SKM-1 treated with dmso at 0.1 percent for 144 hours (cell line): Measurements from ENCODE around the gene IGFBPL1.
"Not testable (repeated sequence)": the region's sequence is repeated elsewhere in the genome, so short reads cannot be mapped to it uniquely, and the experiment has no call there.

Experiments used
- DNase-seq: peaks from one replicate; lab custom pipeline; 2025; ENCODE audit not compliant: unreplicated experiment; lab: John Stamatoyannopoulos, UW

The IGFBPL1 gene

DNA sequence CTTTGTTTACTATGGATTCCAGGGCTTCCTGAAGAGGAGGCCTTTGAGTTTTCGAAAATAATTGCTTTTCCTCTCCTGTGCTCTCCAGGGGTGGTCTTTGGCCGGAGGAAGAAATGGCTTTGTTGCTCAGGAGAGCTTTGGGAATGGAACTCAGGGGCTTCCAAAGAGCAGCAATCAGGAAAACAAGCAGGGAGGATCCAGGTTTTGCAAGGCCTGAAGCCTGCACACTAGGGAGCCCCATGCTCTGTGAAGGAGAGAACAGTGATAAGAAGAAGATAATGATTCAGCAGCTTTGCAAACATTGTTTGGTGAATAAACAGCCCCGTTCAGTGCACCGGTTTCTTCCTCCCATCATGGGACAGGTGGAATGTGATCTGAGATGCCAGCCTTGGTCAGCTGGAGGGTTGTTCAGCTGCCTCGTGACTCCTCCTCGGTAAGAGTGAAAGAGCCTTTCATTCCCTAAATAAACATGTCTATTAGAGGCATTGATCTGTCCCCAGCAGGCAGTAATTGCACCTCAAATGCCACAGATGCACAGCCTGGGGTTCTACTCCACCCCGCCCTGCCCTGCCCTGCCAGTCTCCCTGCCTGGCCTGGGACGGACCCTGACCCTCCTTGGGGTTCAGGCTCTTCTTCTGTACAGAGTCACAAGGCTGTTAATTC is 43.3 kb downstream of the IGFBPL1 start:
- DNase-seq, result no peak

DNA sequence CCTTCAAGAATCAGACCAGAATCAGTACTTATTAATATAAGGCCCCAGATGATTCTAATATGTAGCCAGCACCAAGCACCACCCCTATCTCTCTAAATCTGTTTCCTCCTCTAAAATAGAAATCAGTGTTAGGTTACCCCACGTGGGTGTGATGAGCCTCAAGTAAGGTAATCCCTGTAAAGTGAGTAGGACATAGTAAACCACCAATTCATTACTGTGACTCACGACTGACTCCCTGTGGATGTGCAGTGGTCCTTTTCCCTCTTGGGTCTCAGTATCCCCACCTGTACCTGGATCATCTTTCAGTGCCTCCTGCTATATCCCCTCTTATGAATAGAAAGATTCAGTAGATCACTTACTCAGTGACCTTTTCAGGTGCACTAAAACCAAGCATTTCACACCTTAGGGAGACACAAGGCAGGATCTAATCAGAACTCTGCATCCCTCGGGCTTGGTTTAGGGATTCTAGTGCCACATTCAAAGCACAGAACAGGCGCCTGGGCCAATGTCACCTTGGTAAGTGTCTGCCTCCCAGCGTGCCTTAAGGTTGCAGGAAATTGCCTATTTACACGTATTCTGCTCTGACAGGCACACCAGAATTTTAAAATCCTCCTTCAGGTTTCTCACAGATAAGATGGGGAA is 43.9 kb downstream of the IGFBPL1 start:
- DNase-seq, result no peak

DNA sequence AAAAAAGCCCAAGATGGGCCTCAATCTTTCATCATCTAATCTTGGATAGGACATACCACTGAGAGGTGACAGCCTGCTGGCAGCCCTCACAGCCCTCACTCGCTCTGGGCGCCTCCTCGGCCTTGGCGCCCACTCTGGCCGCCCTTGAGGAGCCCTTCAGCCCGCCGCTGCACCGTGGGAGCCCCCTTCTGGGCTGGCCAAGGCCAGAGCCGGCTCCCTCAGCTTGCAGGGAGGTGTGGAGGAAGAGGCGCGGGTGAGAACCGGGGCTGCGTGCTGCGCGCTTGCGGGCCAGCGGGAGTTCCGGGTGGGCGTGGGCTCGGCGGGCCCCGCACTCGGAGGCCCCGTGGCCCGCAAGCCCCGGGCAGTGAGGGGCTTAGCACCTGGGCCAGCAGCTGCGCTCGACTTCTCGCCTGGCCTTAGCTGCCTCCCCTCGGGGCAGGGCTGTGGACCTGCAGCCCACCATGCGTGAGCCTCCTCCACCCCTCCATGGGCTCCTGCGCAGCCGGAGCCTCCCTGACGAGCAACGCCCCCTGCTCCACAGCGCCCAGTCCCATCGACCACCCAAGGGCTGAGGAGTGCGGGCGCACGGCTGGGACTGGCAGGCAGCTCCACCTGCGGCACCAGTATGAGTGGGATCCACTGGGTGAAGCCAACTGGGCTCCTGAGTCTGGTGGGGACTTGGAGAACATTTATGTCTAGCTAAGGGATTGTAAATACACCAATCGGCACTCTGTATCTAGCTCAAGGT is 46.7 kb downstream of the IGFBPL1 start:
- DNase-seq, result not testable (repeated sequence)

DNA sequence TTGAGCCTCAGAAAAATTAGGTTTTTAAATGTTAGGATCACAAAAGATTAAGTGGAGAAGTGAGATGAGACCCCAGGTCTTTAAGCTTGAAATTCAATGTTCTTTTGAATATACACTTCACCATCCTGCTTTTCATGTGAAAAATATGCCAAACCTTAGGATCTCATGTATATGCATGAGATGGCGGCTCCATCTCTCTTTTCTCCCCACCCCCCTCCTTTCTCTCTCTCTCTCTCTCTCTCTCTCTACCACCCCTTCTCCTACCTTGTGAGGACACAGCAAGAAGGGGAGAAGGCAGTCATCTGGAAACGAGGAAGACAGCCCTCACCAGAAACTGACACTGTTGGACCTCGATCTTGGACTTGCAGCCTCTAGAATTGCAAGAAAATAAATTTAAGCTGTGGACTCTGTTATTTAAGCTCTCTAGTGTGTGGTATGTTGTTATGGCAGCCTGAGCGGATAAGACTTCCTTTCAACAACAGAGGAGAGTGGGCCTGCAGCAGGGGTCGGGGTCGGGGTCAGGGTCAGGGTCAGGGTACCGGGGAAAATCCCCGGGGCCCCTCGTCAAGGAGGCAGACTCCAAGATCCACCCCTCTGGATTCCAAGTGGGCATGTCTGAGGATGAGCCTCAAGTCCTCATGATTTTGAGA is 48.1 kb downstream of the IGFBPL1 start:
- DNase-seq, result no peak

DNA sequence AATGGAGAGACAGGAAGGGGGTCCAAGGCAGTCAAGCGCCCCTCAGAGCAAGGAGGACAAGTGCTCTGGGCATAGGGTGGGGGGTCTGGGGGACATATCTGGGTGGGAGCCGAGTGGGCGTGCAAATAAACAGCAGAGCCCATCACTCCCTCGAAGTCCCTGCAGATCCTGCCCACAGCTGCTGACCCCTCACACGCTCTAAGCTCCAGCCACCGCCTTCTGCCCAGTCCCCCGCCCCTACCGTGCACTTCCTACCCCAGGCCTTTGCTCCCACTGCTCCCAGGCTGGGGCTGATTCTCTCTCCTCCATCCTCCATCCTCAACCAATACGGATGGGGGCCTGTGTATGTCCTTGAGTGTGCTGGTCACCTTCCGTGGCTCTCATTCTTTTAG is 48.7 kb downstream of the IGFBPL1 start:
- no peak for DNase-seq

DNA sequence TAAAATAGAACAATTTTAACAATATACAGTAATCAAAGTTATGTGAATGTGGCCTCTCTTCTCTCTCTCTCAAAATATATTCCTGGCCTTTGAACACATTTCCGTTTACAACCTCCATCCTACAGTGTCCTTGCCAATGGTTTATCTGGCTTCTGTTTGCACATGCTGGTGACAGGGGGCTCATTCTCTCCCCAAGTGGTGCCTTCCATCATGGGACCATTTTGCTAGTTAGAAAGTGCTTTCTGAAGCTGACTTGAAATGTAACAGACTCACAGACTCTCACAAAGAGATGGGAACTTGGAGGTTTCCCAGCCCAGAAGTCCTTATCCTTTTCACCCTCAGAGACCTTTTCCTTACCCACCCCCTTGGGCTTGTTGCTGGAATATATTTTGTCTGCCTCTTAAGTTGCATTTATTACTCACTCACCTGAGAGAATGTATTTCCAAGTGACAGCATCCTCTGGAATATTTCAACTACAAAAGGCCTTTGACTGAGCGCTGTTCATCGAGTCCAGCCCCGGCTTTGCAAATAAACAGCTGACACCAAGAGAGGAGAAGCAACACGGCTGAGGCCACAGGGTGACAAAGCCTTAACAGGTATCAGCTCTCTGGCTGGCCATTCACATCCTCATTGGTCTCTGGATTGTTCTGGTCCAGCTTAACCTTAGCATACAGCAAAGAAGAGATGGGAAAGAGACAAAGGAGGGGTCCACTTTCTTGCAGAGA is 49.2 kb downstream of the IGFBPL1 start:
- DNase-seq, result no peak

DNA sequence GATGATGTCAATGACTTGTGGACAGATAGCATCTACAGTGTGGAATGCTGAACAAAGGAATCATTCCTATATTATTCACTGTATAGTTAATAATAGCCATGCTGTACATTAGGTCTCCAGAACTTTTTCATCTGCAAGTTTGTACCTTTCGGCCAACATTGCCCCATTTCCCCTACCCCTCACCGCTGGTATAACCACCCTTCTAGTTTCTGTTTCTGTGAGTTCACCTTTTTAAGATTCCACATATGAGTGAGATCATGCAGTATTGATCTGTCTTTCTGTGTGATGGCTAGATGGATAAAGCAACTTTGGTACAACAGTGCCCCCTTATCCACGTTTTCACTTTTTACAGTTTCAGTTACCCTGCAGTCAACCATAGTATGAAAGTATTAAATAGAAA is 50.6 kb downstream of the IGFBPL1 start:
- DNase-seq, result no peak

DNA sequence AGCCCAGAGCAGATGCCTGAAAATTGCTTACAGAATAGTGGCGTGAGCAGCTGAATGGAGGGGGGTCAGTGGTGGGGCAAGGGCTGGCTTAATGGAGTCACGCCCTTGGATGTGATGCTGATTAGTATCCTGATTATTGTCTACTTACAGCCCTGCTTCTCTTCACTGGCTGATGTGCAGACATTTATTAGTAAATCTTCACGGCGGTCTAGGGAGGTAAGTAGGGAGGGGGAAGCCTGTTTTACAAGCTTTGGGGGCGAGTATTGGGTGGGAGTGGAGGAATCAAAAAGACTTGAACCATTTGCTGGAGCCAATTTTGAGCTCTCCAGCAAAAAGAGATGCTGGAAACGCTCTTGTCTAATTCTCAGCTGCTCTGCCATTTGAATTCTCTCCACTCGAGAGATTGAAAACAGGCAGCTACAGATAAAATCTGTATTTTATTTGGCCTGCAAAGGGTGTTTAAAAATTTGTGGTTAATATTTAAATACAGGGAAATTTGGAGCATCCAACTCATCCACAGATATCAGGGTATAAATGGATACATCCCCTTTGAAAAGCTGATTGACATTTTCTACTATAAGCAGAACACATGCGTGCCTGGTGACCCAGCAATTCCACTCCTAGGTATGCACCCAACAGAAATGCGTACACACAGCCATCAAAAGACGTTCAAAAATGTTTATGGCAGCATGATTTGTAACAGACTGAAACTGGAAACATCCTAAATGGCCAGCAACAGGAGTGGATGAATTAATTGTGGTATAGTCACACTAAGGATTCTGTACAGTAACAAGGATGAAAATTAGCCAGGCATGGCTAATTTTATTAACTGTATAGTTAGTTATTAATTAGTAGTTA is 51.3 kb downstream of the IGFBPL1 start:
- no peak for DNase-seq

DNA sequence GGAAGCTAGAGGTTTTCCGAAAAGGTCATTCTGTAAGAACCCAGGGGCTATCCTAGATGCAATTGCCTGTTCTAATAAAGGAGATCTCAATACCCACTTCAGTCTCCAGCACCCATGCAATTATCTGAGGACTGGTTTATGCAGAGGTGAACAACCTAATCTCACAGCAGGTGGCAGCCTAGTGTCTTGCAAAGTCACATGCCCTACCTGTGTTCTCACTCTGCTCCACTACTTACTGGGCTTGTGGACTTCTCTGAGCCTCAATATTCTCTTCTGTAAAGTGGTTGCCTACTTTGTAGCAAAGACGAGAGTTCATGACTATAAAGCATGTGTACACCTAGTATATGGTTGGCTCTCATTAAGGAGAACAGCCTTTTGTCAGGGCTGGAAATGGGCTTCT is 52.8 kb downstream of the IGFBPL1 start:
- DNase-seq, result no peak

DNA sequence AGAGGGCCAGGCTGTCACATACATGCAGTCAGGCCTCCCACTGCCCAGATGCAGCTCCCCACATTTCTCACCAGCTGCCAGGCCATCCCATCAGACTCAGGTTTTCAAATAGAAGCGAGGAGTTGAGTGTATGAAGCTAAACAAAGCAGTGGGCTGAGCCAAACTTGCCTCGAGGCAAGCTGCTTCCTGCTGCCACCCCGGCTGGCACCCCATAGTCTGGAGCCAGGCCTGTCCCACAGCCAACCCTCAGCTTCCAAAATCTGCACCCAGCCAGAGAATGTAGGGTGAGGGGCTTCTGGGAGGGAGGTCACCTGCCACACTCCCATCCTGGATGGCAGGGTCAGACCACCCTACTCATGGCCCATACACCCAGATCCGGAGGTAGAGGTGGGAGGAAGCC is 54.1 kb downstream of the IGFBPL1 start:
- DNase-seq, result no peak

DNA sequence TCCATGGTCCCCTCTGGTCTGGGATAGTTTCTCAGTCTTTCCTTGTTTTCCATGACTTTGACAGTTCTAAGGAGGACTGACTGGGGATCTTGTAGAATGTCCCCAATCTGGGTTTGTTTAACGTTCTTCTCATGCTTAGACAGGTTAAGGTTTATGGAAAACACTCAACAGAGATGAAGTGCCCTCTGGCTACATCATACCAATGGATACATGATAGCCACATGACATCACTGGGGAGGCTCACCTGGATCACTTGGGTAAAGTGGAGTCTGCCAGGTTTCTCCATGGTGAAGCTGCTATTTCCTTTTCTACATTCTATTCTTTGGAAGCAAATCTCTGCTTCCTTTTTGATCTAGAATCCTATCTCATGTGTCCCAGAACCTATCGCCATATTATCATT is 55.5 kb downstream of the IGFBPL1 start:
- DNase-seq, result no peak

DNA sequence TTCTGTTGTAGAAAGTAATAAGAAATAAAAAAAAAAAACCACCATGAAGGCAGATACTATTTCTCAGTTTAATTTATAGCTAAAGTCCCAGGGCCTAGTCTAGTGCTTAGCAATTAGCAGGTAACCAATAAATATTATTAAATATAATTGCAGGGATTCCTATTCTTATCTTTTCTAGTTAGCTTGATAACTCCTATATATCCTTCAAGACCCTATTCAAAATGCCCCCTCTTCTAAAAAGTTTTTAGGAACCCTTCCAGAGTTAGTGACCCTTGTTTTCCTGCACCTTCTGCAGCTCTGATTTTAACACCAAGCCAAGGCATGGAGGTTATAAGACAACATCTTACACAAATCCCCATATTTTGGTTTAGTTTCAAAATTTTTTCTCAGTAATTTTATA is 56.4 kb downstream of the IGFBPL1 start:
- no peak for DNase-seq

DNA sequence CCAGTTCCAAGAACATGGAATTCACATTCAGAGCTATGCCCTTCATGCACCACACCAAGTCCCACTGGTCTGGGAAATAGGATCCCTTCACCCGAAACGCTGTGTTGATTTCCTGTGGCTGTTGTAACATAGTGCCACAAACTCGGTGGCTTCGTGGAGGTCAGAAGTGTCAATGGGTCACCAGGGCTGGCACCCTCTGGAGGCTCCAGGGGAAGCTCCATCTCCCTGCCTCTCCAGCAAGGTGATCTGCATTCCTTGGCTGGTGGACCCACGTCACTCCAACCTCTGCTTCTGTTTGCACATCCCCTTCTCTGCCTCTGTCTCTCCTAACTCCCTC is 60.7 kb downstream of the IGFBPL1 start:
- no peak for DNase-seq

DNA sequence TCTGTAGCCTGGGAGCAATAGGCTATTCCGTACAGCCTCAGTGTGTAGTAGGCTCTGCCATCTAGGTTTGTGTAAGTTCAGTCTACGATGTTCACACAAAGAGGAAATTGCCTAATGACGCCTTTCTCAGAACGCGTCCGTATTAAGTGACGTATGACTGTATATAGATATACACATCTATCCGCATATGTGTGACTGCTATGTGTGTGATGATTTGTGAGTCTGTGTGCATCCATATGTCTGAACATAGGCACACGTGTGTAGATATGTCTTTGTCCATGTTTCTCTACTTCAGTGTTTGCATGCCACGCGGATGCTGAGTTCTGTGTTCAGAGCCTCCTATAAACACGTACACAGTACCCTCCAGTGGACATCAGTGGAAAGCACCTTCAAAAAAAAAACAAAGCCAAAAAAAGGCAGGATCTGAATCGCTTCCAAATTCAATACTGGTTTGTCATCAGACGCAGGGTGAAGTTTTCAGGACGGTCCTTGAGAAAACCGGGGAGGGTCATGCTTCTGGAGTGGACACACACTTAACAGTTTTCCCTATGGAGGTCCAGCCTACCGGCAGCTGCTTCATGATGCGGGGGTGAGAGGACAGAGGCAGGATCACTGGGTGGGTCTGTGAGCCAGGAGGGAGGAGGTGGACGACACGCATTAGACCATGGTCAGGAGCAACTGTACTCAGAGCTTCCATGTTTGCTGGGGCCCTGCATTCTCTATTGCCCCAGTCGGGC is 61.2 kb downstream of the IGFBPL1 start:
- peak; percentile 67 for DNase-seq

DNA sequence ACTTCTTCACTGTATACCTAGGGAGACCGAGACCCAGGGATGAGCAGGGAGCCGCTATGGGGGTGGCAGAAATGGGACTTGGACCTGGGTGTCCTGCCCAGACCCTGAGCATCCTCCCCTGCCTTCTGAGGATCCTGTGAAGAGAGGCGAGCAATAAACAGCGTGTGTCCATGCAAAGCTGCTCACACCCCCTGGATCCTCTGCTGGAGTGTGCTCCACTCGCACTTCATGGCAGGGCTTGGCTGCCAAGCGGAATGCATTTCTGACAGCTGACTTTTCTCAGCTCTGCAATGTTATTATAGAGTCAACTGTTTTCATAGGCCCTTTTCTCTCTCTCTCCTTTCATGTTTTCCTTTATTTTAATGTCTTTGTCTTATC is 62.8 kb downstream of the IGFBPL1 start:
- no peak for DNase-seq

DNA sequence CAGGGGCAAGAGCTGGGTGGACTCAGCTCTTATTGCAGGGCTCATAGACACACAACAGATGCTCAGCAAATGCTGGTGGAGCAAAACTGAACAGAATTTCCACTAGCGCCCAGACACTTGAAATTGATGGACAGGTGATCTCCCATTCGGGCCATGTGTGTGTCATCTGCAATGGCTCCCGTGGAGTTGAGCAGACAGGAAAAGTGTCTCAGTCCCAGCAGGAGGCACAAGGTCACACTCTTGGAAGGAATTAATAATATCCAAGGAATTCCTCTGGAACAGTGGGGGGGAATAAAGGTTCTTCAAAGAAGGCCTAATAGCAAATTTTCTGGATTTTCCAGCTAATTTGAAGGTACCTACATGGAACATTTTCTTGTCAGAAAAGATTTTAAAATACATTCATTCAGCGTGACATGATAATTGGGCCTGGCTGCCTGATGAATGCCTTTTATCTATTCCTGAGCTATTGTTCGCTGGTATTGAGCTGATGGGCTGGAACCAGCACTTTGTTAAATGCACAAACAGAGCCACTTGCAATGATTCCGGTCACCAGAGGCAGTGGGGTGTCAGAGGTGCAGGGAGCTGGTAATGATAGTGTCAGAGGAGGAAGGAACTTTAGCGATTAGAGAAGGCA is 63.3 kb downstream of the IGFBPL1 start:
- no peak for DNase-seq

DNA sequence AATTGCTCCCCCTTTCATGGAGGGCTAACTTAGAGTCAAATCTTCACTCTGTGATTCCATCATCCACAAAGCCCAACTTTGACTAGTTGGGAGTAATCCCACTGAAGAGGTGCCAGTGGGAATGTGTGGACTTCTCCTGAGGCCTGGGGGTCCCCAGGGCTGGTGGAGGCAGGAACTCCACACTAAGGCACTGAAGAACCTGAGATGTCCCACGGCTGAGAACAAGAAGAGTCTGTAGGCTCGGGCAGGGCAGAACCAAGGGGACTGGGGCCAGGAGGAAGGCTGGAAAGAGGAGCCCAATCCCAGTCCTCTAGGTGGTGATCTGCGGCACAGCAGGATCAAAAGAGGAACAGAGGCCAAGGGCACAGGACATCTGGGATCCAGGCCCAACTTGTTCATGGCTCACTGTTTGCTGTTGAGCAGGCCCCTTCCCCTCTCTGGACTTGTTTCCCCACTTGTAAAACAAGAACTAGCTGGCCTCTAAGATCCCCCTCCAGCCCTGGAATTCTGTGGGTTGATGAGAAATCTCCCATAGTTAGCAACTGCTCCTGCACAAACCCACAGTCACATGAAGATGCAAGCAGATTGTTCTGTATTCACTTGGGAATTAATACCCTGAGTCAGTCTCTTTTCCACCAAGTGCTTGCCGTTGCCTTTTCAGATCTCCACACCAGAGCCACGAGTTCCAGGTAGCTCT is 64.4 kb downstream of the IGFBPL1 start:
- no peak for DNase-seq

DNA sequence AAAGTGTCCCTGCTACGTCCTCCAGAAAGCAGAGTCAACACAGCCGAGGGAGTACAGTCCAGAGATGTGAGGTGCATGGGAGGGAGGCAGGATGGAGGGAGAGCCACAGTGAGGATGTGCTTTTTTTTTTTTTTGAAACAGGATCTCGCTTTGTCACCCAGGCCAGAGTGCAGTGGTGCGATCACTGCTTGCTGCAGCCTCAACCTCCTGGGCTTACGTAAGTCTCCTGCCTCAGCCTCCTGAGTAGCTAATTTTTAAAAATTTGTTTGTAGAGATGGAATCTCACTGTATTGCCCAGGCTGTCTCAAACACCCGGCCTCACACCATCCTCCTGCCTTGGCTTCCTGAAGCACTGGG is 65.0 kb downstream of the IGFBPL1 start:
- no peak for DNase-seq
